IgD-negative memory B cell (primary cell): ENCODE results near the gene CTSC. TPM values are rescaled to one million over a fixed set of nuclear protein-coding genes. Genes with fewer than 3 reads are reported as not detected.
A peak's percentile ranks its signal among the peaks of the same experiment; 100 is the strongest.

Experiments used
- H3K27ac Mint-ChIP-seq, 3 donors: one replicate each; pipeline ENCODE4 v1.8.0; 2020 to 2022; ENCODE audit warnings: mild to moderate bottlenecking in 3 of 3, mixed read lengths in 3 of 3, moderate library complexity in 1 of 3
- H3K27me3 Mint-ChIP-seq: one replicate; pipeline ENCODE4 v1.8.0; 2021; ENCODE audit warnings: mixed read lengths
- H3K36me3 Mint-ChIP-seq: one replicate; pipeline ENCODE4 v1.8.0; 2020; ENCODE audit warnings: mild to moderate bottlenecking, mixed read lengths
- H3K4me1 Mint-ChIP-seq, 3 donors: one replicate each; pipeline ENCODE4 v1.8.0; 2020 to 2022; ENCODE audit warnings: mixed read lengths in 3 of 3, mild to moderate bottlenecking in 1 of 3
- H3K4me3 Mint-ChIP-seq, 4 donors: one replicate each; pipeline ENCODE4 v1.8.0; 2020 to 2022; ENCODE audit warnings: mild to moderate bottlenecking in 4 of 4, mixed read lengths in 4 of 4, moderate library complexity in 3 of 4
- H3K9me3 Mint-ChIP-seq, 3 donors: one replicate each; pipeline ENCODE4 v1.8.0; 2020 to 2021; ENCODE audit warnings: mixed read lengths in 3 of 3, mild to moderate bottlenecking in 1 of 3
- polyA plus RNA-seq: library from polyadenylated mRNA; unstranded; fragments of 300-500 nt; fragmentation: Illumina TruSeq; gene quantifications from one replicate; pipeline ENCODE4 v1.2.3, GENCODE V29; 2021

Gene CTSC
- polyA plus RNA-seq, 1 donor from 2014 or later: 58.6 TPM

DNA sequence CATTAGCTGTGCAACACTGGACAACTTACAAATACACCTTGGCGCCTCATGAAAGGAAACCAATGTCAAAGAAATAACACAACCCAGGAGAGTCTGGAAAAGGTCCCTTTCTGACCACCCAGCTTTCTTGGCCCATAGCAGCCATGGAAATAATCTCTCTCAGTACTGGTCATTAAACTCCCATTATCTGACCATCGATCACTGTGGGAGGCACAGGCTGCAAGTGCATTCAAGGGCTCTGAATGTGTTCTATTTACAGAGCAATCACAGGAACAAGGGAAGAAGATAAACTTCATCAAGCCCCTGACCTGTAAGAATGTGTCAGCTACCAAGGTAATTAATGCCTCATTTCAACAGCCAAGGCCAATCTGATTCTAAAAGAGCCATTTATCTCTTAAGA, 40.1 kb downstream of the CTSC start:
- Mint-ChIP-seq H3K27ac (no peak overlapping the region), H3K36me3 (peaks cover 11% of the 10 kb centered on the region), H3K9me3 (no peaks in the 10 kb centered on the region), H3K4me3 (no peak overlapping the region), H3K27me3 (no peaks in the 10 kb centered on the region), H3K4me1 (peaks cover 10 to 18% (median 15%) of the 10 kb centered on the region in 3 donors)

GRCh38 chr11:88295028-88295427, 42.5 kb downstream of the CTSC start:
- H3K27me3 Mint-ChIP-seq: no peaks in the 10 kb centered on the region
- H3K4me1 Mint-ChIP-seq: peaks cover 0 to 4% (median 2%) of the 10 kb centered on the region in 3 donors
- no peaks in the 10 kb centered on the region for H3K9me3 Mint-ChIP-seq
- no peak overlapping the region for H3K4me3 Mint-ChIP-seq
- H3K27ac Mint-ChIP-seq: no peak overlapping the region
- peaks cover 15% of the 10 kb centered on the region for H3K36me3 Mint-ChIP-seq

- H3K9me3 Mint-ChIP-seq: no peaks in the 10 kb centered on the region
- H3K36me3 Mint-ChIP-seq: peaks cover 19% of the 10 kb centered on the region
- H3K27me3 Mint-ChIP-seq: no peaks in the 10 kb centered on the region
- H3K27ac Mint-ChIP-seq: peak overlapping the region in 1 of 3 donors; percentile 79
- no peak overlapping the region for H3K4me3 Mint-ChIP-seq
- H3K4me1 Mint-ChIP-seq: peaks cover 0 to 4% (median 2%) of the 10 kb centered on the region in 3 donors
These were observed 43.6 kb downstream of the CTSC start for GRCh38 chr11:88293931-88294330.

GRCh38 chr11:88292171-88292843, 45.2 kb downstream of the CTSC start:
- H3K9me3 Mint-ChIP-seq: peaks cover 0 to 4% (median 0%) of the 10 kb centered on the region in 3 donors
- H3K36me3 Mint-ChIP-seq: peaks cover 21% of the 10 kb centered on the region
- H3K4me1 Mint-ChIP-seq: no peaks in the 10 kb centered on the region
- no peaks in the 10 kb centered on the region for H3K27me3 Mint-ChIP-seq
- peak overlapping the region in 1 of 3 donors; percentile 21 for H3K27ac Mint-ChIP-seq
- H3K4me3 Mint-ChIP-seq: no peak overlapping the region

DNA sequence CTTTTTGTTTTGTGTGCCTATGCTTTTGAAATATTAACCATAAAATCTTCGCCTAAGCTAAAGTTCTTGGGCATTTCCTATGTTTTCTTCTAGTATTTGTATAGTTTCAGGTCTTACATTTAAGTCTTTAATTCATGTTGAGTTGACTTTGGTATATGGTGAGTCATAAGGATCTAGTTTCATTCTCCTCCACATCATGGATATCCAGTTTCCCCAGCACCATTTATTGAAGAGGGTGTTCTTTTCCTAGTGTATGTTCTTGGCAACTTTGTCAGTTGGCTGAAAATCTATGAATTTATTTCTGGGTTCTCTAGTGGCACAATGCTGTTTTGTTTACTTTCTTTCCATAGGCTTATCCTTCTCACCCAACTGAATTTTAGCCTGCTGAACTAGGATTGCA, 49.0 kb downstream of the CTSC start:
- H3K27ac Mint-ChIP-seq: peak overlapping the region in 1 of 3 donors; percentile 46
- no peaks in the 10 kb centered on the region for H3K27me3 Mint-ChIP-seq
- H3K9me3 Mint-ChIP-seq: peaks cover 0 to 4% (median 0%) of the 10 kb centered on the region in 3 donors
- no peaks in the 10 kb centered on the region for H3K4me1 Mint-ChIP-seq
- peaks cover 16% of the 10 kb centered on the region for H3K36me3 Mint-ChIP-seq
- no peak overlapping the region for H3K4me3 Mint-ChIP-seq

DNA sequence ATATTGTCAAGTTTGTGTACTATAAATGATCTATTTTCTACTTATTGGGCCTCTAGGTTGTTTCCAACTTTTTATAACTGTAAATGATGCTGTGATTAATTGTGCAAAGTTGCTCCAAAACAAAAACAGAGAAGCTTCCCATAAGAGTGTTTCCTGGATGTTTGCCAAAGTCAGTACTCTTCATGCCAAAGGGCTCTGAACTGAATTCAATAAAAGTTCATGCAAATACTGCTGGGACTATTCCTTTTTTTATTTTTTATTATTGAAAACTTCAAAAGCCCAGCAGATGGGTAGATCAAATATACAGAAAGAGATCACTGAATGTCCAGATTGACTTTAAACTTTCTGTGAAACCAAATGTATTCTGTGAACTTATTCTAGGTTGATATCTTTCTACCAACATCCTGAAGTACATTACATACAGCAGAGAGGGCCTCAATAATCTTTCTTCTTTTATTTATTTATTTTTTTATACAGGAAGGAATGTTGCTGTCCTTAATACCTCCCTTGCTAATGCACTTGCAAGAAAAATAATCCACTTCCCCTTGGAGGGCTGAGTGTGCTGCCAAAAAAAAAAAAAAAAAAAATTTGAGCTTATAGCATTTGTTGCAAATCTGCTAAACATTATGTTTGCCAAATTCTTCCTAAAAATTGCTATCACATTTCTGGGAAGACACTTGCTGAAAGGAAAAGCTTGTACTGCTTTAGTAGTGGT, 53.0 kb downstream of the CTSC start:
- peaks cover 0 to 2% (median 0%) of the 10 kb centered on the region in 3 donors for H3K4me1 Mint-ChIP-seq
- H3K27ac Mint-ChIP-seq: no peak overlapping the region
- no peak overlapping the region for H3K4me3 Mint-ChIP-seq
- peaks cover 10% of the 10 kb centered on the region for H3K36me3 Mint-ChIP-seq
- peaks cover 0 to 4% (median 0%) of the 10 kb centered on the region in 3 donors for H3K9me3 Mint-ChIP-seq
- H3K27me3 Mint-ChIP-seq: no peaks in the 10 kb centered on the region

GRCh38 chr11:88282747-88283515, 54.6 kb downstream of the CTSC start:
- no peak overlapping the region for H3K27ac Mint-ChIP-seq
- H3K9me3 Mint-ChIP-seq: peaks cover 0 to under 1% (median 0%) of the 10 kb centered on the region in 3 donors
- peaks cover 0 to 2% (median 0%) of the 10 kb centered on the region in 3 donors for H3K4me1 Mint-ChIP-seq
- H3K27me3 Mint-ChIP-seq: no peaks in the 10 kb centered on the region
- peaks cover 6% of the 10 kb centered on the region for H3K36me3 Mint-ChIP-seq
- no peak overlapping the region for H3K4me3 Mint-ChIP-seq

GRCh38 chr11:88281317-88281712, 56.2 kb downstream of the CTSC start:
- Mint-ChIP-seq H3K27ac (peak overlapping the region in 1 of 3 donors; percentile 39), H3K36me3 (peaks cover 1% of the 10 kb centered on the region), H3K9me3 (no peaks in the 10 kb centered on the region), H3K4me1 (peaks cover 0 to 2% (median 0%) of the 10 kb centered on the region in 3 donors), H3K4me3 (no peak overlapping the region), H3K27me3 (no peaks in the 10 kb centered on the region)

DNA sequence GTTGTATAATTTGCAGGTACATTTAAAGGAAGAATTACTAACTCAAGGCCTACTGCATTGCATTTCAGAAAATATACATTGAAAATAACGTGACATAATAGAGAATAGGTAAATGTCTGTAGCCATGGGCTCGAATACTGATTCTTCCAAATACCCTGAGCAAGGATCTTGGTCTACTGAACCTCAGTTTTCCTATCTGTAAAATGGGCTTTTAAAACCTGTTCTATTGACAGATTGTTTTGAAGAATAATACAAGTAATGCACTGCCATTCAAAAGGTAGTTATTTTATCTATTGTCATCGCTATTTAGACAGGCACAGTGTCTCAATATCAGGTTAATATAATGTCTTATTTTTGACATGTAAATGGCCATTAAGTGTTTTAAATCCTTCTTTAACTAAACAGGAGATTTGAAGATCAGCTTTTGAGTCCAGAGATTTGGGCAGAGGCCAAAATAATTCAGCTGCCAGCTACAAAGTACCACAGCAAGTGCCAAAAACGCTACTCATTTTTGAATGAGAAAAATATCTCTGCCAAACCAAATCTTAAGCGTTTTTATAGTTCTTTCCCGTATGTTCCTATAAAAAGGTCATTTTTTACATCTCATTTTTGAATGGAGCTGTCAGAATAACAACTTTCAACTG, 56.7 kb downstream of the CTSC start:
- Mint-ChIP-seq H3K36me3 (peaks cover 1% of the 10 kb centered on the region), H3K4me1 (peaks cover 0 to 2% (median 0%) of the 10 kb centered on the region in 3 donors), H3K27ac (no peak overlapping the region), H3K27me3 (no peaks in the 10 kb centered on the region), H3K4me3 (no peak overlapping the region), H3K9me3 (no peaks in the 10 kb centered on the region)

DNA sequence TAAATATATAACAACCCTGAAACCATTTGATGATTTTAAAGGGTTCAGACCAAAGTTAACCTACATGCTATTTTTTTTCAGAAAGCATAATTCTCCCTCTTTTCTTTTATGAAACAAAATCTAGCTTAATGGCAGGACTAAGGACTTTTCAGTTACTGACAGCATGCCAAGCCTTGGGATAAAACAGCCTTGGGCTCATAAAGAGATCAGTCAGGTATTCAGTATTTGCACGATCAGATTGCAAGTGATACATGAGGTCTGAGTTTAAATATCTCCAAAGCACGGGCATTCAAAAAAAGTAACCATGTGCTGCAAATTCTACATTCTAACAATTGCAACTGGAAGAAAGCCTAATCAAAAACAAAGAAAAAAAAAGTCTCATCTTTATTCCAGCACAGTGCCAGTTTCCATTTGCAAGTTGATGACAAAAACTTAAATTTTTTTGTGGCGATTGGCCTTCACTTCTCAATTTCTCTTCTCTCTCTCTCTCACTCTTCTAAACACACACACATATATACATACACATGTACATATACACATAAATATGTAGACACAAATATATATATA, 60.1 kb downstream of the CTSC start:
- H3K4me3 Mint-ChIP-seq: no peak overlapping the region
- no peaks in the 10 kb centered on the region for H3K36me3 Mint-ChIP-seq
- H3K27me3 Mint-ChIP-seq: no peaks in the 10 kb centered on the region
- H3K4me1 Mint-ChIP-seq: peaks cover 0 to 2% (median 0%) of the 10 kb centered on the region in 3 donors
- no peak overlapping the region for H3K27ac Mint-ChIP-seq
- peaks cover 0 to 2% (median 0%) of the 10 kb centered on the region in 3 donors for H3K9me3 Mint-ChIP-seq

- Mint-ChIP-seq H3K4me1 (no peaks in the 10 kb centered on the region), H3K27me3 (no peaks in the 10 kb centered on the region), H3K9me3 (peaks cover 0 to 4% (median 0%) of the 10 kb centered on the region in 3 donors)
These were observed 61.9 kb downstream of the CTSC start for GRCh38 chr11:88275636-88276035.

GRCh38 chr11:88266919-88267318, 70.6 kb downstream of the CTSC start:
- no peak overlapping the region for H3K4me3 Mint-ChIP-seq
- H3K9me3 Mint-ChIP-seq: peaks cover 2 to 11% (median 5%) of the 10 kb centered on the region in 3 donors
- H3K4me1 Mint-ChIP-seq: peaks cover 0 to 5% (median 0%) of the 10 kb centered on the region in 3 donors
- peaks cover 28% of the 10 kb centered on the region for H3K36me3 Mint-ChIP-seq
- H3K27me3 Mint-ChIP-seq: no peaks in the 10 kb centered on the region
- H3K27ac Mint-ChIP-seq: peak overlapping the region in 1 of 3 donors; percentile 69

More at GRCh38 chr11:88275636-88276035, 61.9 kb downstream of the CTSC start:
- H3K27ac Mint-ChIP-seq: no peak overlapping the region
- H3K36me3 Mint-ChIP-seq: peaks cover 8% of the 10 kb centered on the region
- no peak overlapping the region for H3K4me3 Mint-ChIP-seq

- H3K9me3 Mint-ChIP-seq: peaks cover 2 to 18% (median 5%) of the 10 kb centered on the region in 3 donors
- peak overlapping the region in 1 of 3 donors; percentile 74 for H3K27ac Mint-ChIP-seq
- H3K36me3 Mint-ChIP-seq: peaks cover 25% of the 10 kb centered on the region
- no peak overlapping the region for H3K4me3 Mint-ChIP-seq
- H3K4me1 Mint-ChIP-seq: peaks cover 0 to 5% (median 0%) of the 10 kb centered on the region in 3 donors
- H3K27me3 Mint-ChIP-seq: no peaks in the 10 kb centered on the region
These were observed 71.4 kb downstream of the CTSC start for GRCh38 chr11:88266157-88266556.

- Mint-ChIP-seq H3K9me3 (peaks cover 9 to 41% (median 15%) of the 10 kb centered on the region in 3 donors), H3K36me3 (no peaks in the 10 kb centered on the region), H3K4me1 (no peaks in the 10 kb centered on the region), H3K27me3 (no peaks in the 10 kb centered on the region), H3K4me3 (peak overlapping the region in 1 of 4 donors; percentile 65), H3K27ac (no peak overlapping the region)
These were observed 78.1 kb downstream of the CTSC start for GRCh38 chr11:88259431-88259830.
